Measurements from ENCODE around the gene OR52K2.
"Not testable (repeated sequence)": the region's sequence is repeated elsewhere in the genome, so short reads cannot be mapped to it uniquely, and the experiment has no call there.

Gene OR52K2

DNA sequence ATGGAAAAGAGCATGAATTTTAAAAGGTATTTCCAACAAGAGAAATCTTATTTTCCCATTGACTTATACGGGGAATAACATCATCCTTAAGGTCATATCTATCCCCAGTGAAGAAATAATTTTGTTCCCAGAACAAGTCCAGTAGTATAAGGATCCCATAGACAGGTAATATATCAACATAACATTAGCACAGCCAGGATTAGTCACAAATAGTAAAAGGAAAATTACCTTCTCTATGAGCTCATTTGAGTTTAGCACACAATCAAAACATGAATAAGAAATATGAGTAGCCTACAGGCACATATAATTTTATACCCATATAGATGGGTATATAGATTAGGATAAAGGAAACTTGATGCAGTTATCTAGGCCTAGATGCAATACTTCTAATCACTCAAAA, 30.5 kb downstream of the OR52K2 start:
- Histone ChIP-seq H3K9me3 (ENCODE audit: control insufficient read depth in 2 of 2, low read length in 2 of 2) (no peaks in the 10 kb centered on the region), H3K4me1 (ENCODE audit: control insufficient read depth in 2 of 2, insufficient read depth in 2 of 2, low read length in 2 of 2) (no peaks in the 10 kb centered on the region), H3K4me3 (ENCODE audit: low read length in 2 of 2) (no peak overlapping the region), H3K27ac (ENCODE audit: low read depth in 2 of 2, low read length in 2 of 2) (no peak overlapping the region), H3K27me3 (ENCODE audit: control insufficient read depth in 2 of 2, insufficient read depth in 2 of 2, low read length in 2 of 2) (peaks cover 0 to 2% of the 10 kb centered on the region in 2 donors), H3K9ac (ENCODE audit: low read depth in 1 of 2, low read length in 2 of 2) (no peak overlapping the region), H3K36me3 (ENCODE audit: control insufficient read depth in 2 of 2, insufficient read depth in 2 of 2, low read length in 2 of 2) (no peaks in the 10 kb centered on the region)

- no peak overlapping the region for H3K27ac ChIP-seq (ENCODE audit: low read depth in 2 of 2, low read length in 2 of 2)
These were observed 31.6 kb downstream of the OR52K2 start for GRCh38 chr11:4480577-4481239.

GRCh38 chr11:4481240-4481582, 32.1 kb downstream of the OR52K2 start:
- no peak overlapping the region for H3K9ac ChIP-seq (ENCODE audit: low read depth in 1 of 2, low read length in 2 of 2)
- no peaks in the 10 kb centered on the region for H3K9me3 ChIP-seq (ENCODE audit: control insufficient read depth in 2 of 2, low read length in 2 of 2)
- H3K4me3 ChIP-seq (ENCODE audit: low read length in 2 of 2): no peak overlapping the region
- H3K27me3 ChIP-seq (ENCODE audit: control insufficient read depth in 2 of 2, insufficient read depth in 2 of 2, low read length in 2 of 2): peaks cover 0 to 2% of the 10 kb centered on the region in 2 donors
- H3K4me1 ChIP-seq (ENCODE audit: control insufficient read depth in 2 of 2, insufficient read depth in 2 of 2, low read length in 2 of 2): no peaks in the 10 kb centered on the region
- no peak overlapping the region for H3K27ac ChIP-seq (ENCODE audit: low read depth in 2 of 2, low read length in 2 of 2)
- no peaks in the 10 kb centered on the region for H3K36me3 ChIP-seq (ENCODE audit: control insufficient read depth in 2 of 2, insufficient read depth in 2 of 2, low read length in 2 of 2)

More at GRCh38 chr11:4480577-4481239, 31.6 kb downstream of the OR52K2 start:
- H3K9me3 ChIP-seq (ENCODE audit: control insufficient read depth in 2 of 2, low read length in 2 of 2): no peaks in the 10 kb centered on the region
- no peaks in the 10 kb centered on the region for H3K36me3 ChIP-seq (ENCODE audit: control insufficient read depth in 2 of 2, insufficient read depth in 2 of 2, low read length in 2 of 2)
- H3K9ac ChIP-seq (ENCODE audit: low read depth in 1 of 2, low read length in 2 of 2): no peak overlapping the region
- no peaks in the 10 kb centered on the region for H3K4me1 ChIP-seq (ENCODE audit: control insufficient read depth in 2 of 2, insufficient read depth in 2 of 2, low read length in 2 of 2)
- H3K27me3 ChIP-seq (ENCODE audit: control insufficient read depth in 2 of 2, insufficient read depth in 2 of 2, low read length in 2 of 2): peaks cover 0 to 2% of the 10 kb centered on the region in 2 donors
- no peak overlapping the region for H3K4me3 ChIP-seq (ENCODE audit: low read length in 2 of 2)

GRCh38 chr11:4482445-4482844, 33.4 kb downstream of the OR52K2 start, which contains the start of gene OR52K1:
Gene OR52K1 (plus strand): TSS chr11:4482646. CDS start chr11:4488901, 6,255 bp downstream.
- Histone ChIP-seq H3K27ac (ENCODE audit: low read depth in 2 of 2, low read length in 2 of 2) (no peak within 1 kb of the TSS), H3K4me1 (ENCODE audit: control insufficient read depth in 2 of 2, insufficient read depth in 2 of 2, low read length in 2 of 2) (no peaks in the 10 kb centered on the region), H3K27me3 (ENCODE audit: control insufficient read depth in 2 of 2, insufficient read depth in 2 of 2, low read length in 2 of 2) (peaks cover 0 to 2% of the 10 kb centered on the region in 2 donors), H3K9me3 (ENCODE audit: control insufficient read depth in 2 of 2, low read length in 2 of 2) (no peaks in the 10 kb centered on the region), H3K36me3 (ENCODE audit: control insufficient read depth in 2 of 2, insufficient read depth in 2 of 2, low read length in 2 of 2) (no peaks in the 10 kb centered on the region), H3K4me3 (ENCODE audit: low read length in 2 of 2) (no peak within 1 kb of the TSS), H3K9ac (ENCODE audit: low read depth in 1 of 2, low read length in 2 of 2) (no peak within 1 kb of the TSS)

DNA sequence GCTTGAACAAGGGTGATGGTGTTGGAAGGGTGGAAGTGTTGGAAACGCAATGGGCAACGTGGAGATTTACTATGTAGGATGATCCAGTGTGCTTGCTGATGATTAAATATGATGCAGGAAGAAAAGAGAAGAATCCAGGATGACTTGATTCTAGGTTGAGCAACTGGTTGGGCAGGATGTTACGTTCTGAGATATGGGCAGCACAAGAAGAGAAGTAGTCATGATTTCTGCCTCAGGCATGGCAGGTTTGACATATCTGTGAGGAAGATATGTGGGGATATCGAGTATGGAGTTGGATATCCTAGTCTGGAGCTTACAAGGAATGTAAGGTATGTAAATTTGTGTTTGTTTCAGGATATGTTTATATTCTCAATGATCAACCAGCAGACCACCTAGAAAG, 35.2 kb downstream of the OR52K2 start:
- Histone ChIP-seq H3K36me3 (ENCODE audit: control insufficient read depth in 2 of 2, insufficient read depth in 2 of 2, low read length in 2 of 2) (no peaks in the 10 kb centered on the region), H3K9ac (ENCODE audit: low read depth in 1 of 2, low read length in 2 of 2) (no peak overlapping the region), H3K4me1 (ENCODE audit: control insufficient read depth in 2 of 2, insufficient read depth in 2 of 2, low read length in 2 of 2) (no peaks in the 10 kb centered on the region), H3K27ac (ENCODE audit: low read depth in 2 of 2, low read length in 2 of 2) (no peak overlapping the region), H3K4me3 (ENCODE audit: low read length in 2 of 2) (no peak overlapping the region), H3K27me3 (ENCODE audit: control insufficient read depth in 2 of 2, insufficient read depth in 2 of 2, low read length in 2 of 2) (peaks cover 0 to 2% of the 10 kb centered on the region in 2 donors), H3K9me3 (ENCODE audit: control insufficient read depth in 2 of 2, low read length in 2 of 2) (no peaks in the 10 kb centered on the region)

DNA sequence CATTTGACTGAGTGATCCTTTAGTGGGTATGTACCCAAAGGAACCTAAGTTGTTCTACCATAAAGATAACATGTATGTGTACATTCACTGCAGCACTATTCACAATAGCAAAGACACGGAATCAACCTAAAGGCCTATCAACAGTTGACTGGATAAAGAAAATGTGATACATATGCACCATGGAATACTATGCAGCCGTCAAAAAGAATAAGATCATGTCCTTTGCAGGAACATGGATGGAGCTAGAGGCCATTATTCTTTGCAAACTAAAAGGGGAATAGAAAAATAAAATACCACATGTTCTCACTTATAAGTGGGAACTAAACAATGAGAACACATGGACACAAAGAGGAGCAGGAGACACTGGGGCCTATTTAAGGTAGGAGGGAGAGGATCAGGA, 42.3 kb downstream of the OR52K2 start:
- H3K4me1 ChIP-seq (ENCODE audit: control insufficient read depth in 2 of 2, insufficient read depth in 2 of 2, low read length in 2 of 2); H3K4me3 ChIP-seq (ENCODE audit: low read length in 2 of 2); H3K36me3 ChIP-seq (ENCODE audit: control insufficient read depth in 2 of 2, insufficient read depth in 2 of 2, low read length in 2 of 2); H3K27ac ChIP-seq (ENCODE audit: low read depth in 2 of 2, low read length in 2 of 2); H3K9me3 ChIP-seq (ENCODE audit: control insufficient read depth in 2 of 2, low read length in 2 of 2); H3K9ac ChIP-seq (ENCODE audit: low read depth in 1 of 2, low read length in 2 of 2): not testable (repeated sequence)
- H3K27me3 ChIP-seq (ENCODE audit: control insufficient read depth in 2 of 2, insufficient read depth in 2 of 2, low read length in 2 of 2): peaks cover under 1 to 14% of the 10 kb centered on the region in 2 donors

DNA sequence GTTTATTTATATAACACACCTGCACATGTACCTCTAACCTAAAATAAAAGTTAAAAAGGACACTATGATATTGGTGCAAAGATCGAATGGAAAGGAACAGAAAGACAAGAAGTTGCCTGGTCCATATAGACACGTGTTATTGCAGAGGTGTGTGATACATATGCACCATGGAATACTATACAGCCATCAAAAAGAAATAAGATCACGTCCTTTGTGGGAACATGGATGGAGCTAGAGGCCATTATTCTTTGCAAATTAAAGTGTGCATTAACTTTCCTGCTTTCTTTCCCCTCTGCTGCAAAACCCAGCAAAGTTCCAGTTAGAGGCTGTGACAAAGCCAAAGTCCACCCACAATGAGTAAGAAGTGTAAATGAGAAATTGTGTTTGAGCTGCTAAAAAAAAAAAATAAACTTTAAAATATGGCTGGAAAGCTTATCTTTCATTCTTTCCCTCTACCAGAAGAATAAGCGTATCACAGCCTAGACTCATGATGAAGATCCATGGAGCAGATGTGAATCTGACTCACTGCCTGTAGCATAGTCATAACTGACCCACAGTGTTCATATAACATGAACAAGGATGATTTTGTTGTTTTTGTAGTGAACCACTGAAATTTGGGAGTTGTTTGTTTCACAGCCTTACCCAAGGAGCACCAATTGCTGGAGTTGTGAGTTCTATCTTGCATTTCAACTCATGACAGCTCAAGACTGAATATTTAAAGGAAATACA, 42.9 kb downstream of the OR52K2 start:
- no peak overlapping the region for H3K9ac ChIP-seq (ENCODE audit: low read depth in 1 of 2, low read length in 2 of 2)
- no peak overlapping the region for H3K27ac ChIP-seq (ENCODE audit: low read depth in 2 of 2, low read length in 2 of 2)
- peaks cover 4 to 17% of the 10 kb centered on the region in 2 donors for H3K27me3 ChIP-seq (ENCODE audit: control insufficient read depth in 2 of 2, insufficient read depth in 2 of 2, low read length in 2 of 2)
- H3K4me1 ChIP-seq (ENCODE audit: control insufficient read depth in 2 of 2, insufficient read depth in 2 of 2, low read length in 2 of 2): no peaks in the 10 kb centered on the region
- H3K4me3 ChIP-seq (ENCODE audit: low read length in 2 of 2): no peak overlapping the region
- H3K9me3 ChIP-seq (ENCODE audit: control insufficient read depth in 2 of 2, low read length in 2 of 2): no peaks in the 10 kb centered on the region
- no peaks in the 10 kb centered on the region for H3K36me3 ChIP-seq (ENCODE audit: control insufficient read depth in 2 of 2, insufficient read depth in 2 of 2, low read length in 2 of 2)

GRCh38 chr11:4493480-4493818, 44.4 kb downstream of the OR52K2 start:
- Histone ChIP-seq H3K27me3 (ENCODE audit: control insufficient read depth in 2 of 2, insufficient read depth in 2 of 2, low read length in 2 of 2) (peaks cover 4 to 17% of the 10 kb centered on the region in 2 donors), H3K9me3 (ENCODE audit: control insufficient read depth in 2 of 2, low read length in 2 of 2) (no peaks in the 10 kb centered on the region), H3K36me3 (ENCODE audit: control insufficient read depth in 2 of 2, insufficient read depth in 2 of 2, low read length in 2 of 2) (no peaks in the 10 kb centered on the region)

GRCh38 chr11:4495487-4495886, 46.4 kb downstream of the OR52K2 start:
- Histone ChIP-seq H3K27me3 (ENCODE audit: control insufficient read depth in 2 of 2, insufficient read depth in 2 of 2, low read length in 2 of 2) (peaks cover 4 to 17% of the 10 kb centered on the region in 2 donors), H3K4me3 (ENCODE audit: low read length in 2 of 2) (no peak overlapping the region), H3K27ac (ENCODE audit: low read depth in 2 of 2, low read length in 2 of 2) (no peak overlapping the region), H3K9ac (ENCODE audit: low read depth in 1 of 2, low read length in 2 of 2) (no peak overlapping the region), H3K36me3 (ENCODE audit: control insufficient read depth in 2 of 2, insufficient read depth in 2 of 2, low read length in 2 of 2) (no peaks in the 10 kb centered on the region), H3K4me1 (ENCODE audit: control insufficient read depth in 2 of 2, insufficient read depth in 2 of 2, low read length in 2 of 2) (no peaks in the 10 kb centered on the region), H3K9me3 (ENCODE audit: control insufficient read depth in 2 of 2, low read length in 2 of 2) (no peaks in the 10 kb centered on the region)

More at GRCh38 chr11:4493480-4493818, 44.4 kb downstream of the OR52K2 start:
- H3K4me3 ChIP-seq (ENCODE audit: low read length in 2 of 2): no peak overlapping the region
- H3K27ac ChIP-seq (ENCODE audit: low read depth in 2 of 2, low read length in 2 of 2): no peak overlapping the region
- no peak overlapping the region for H3K9ac ChIP-seq (ENCODE audit: low read depth in 1 of 2, low read length in 2 of 2)
- no peaks in the 10 kb centered on the region for H3K4me1 ChIP-seq (ENCODE audit: control insufficient read depth in 2 of 2, insufficient read depth in 2 of 2, low read length in 2 of 2)

DNA sequence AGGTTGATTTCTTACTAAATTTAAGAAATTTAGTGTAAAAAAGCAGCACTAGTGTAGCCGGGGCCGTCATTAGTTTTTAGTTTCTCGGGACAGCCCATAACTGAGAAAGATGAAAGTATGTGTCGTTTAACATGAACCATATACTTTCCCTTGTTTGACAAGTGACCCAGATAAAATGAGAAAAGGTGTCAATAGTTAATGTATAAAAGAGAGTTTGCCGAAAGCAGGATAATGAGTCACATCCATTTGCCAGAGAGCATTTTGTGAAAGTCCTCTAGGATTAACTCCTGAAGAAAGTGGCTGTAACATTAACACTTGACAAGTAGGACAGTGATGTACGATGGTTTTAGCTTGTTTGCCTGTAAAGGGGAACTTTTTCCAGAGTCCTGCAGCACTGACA, 46.9 kb downstream of the OR52K2 start:
- H3K27ac ChIP-seq (ENCODE audit: low read depth in 2 of 2, low read length in 2 of 2): no peak overlapping the region
- H3K4me3 ChIP-seq (ENCODE audit: low read length in 2 of 2): no peak overlapping the region
- H3K9ac ChIP-seq (ENCODE audit: low read depth in 1 of 2, low read length in 2 of 2): no peak overlapping the region
- H3K4me1 ChIP-seq (ENCODE audit: control insufficient read depth in 2 of 2, insufficient read depth in 2 of 2, low read length in 2 of 2): no peaks in the 10 kb centered on the region
- peaks cover 4 to 17% of the 10 kb centered on the region in 2 donors for H3K27me3 ChIP-seq (ENCODE audit: control insufficient read depth in 2 of 2, insufficient read depth in 2 of 2, low read length in 2 of 2)
- H3K36me3 ChIP-seq (ENCODE audit: control insufficient read depth in 2 of 2, insufficient read depth in 2 of 2, low read length in 2 of 2): no peaks in the 10 kb centered on the region
- no peaks in the 10 kb centered on the region for H3K9me3 ChIP-seq (ENCODE audit: control insufficient read depth in 2 of 2, low read length in 2 of 2)

Data from mucosa of rectum (tissue), 2 donors.